DND-41 (cell line): ENCODE results near the gene KIAA1958.

Source experiments
- ATAC-seq: fragments of 200-7000 bp; cut with Tn5 transposase; 3 replicates; pipeline ENCODE4 v1.9.1; 2021; ENCODE audit warnings: low read depth; ENCODE audit not compliant: insufficient read depth
- DNase-seq: peaks from one replicate; pipeline ENCODE4 v3.0.0-alpha.2; 2020
- H2AFZ ChIP-seq: 2 replicates; pipeline ENCODE4 v1.6.0; 2012; ENCODE audit warnings: low read depth, low read length
- H3K27ac ChIP-seq: 2 replicates; pipeline ENCODE4 v1.5.1; 2012; ENCODE audit warnings: low read length, inconsistent platforms
- H3K27me3 ChIP-seq: fragments of 200-600 bp; sonication (generic); 2 replicates; pipeline ENCODE4 v1.6.0; 2012; ENCODE audit warnings: low read length, mild to moderate bottlenecking, inconsistent platforms; ENCODE audit not compliant: insufficient read depth, poor library complexity
- H3K36me3 ChIP-seq: 2 replicates; pipeline ENCODE4 v1.5.1; 2012; ENCODE audit warnings: low read length, inconsistent platforms; ENCODE audit not compliant: insufficient read depth
- H3K4me1 ChIP-seq: 2 replicates; pipeline ENCODE4 v1.5.1; 2012; ENCODE audit warnings: mild to moderate bottlenecking, low read length; ENCODE audit not compliant: insufficient read depth
- H3K4me2 ChIP-seq: 2 replicates; pipeline ENCODE4 v1.6.0; 2012; ENCODE audit warnings: mild to moderate bottlenecking, moderate library complexity, low read length, inconsistent platforms; ENCODE audit not compliant: insufficient read depth
- H3K4me3 ChIP-seq, 2 experiments: fragments of 200-600 bp in 1 of 2; shearing (Covaris generic) in 1 of 2; 2 replicates each; pipeline ENCODE4 v1.5.1; 2012 to 2016; ENCODE audit warnings: inconsistent platforms in 2 of 2, low read length in 2 of 2, mild to moderate bottlenecking in 2 of 2, low read depth in 1 of 2, moderate library complexity in 1 of 2
- H3K79me2 ChIP-seq: 2 replicates; pipeline ENCODE4 v1.6.0; 2012; ENCODE audit warnings: low read length, inconsistent platforms; ENCODE audit not compliant: insufficient read depth
- H3K9ac ChIP-seq: 2 replicates; pipeline ENCODE4 v1.6.0; 2012; ENCODE audit warnings: low read depth, mild to moderate bottlenecking, inconsistent platforms, low read length, moderate library complexity
- H3K9me3 ChIP-seq: 2 replicates; pipeline ENCODE4 v1.5.1; 2012; ENCODE audit warnings: low read length, moderate library complexity, mild to moderate bottlenecking, inconsistent platforms; ENCODE audit not compliant: insufficient read depth, severe bottlenecking
- H4K20me1 ChIP-seq: 2 replicates; pipeline ENCODE4 v1.6.0; 2012; ENCODE audit warnings: low read length; ENCODE audit not compliant: insufficient read depth
- CTCF ChIP-seq: IDR thresholded peaks from 2 replicates; pipeline ENCODE4 v1.5.1; 2012; ENCODE audit warnings: borderline replicate concordance, low read length, moderate library complexity, mild to moderate bottlenecking; ENCODE audit not compliant: poor library complexity, severe bottlenecking; ENCODE audit errors: extremely low read depth
- EZH2 ChIP-seq: IDR thresholded peaks from 3 replicates; pipeline ENCODE4 v1.6.1; 2012; ENCODE audit warnings: borderline replicate concordance, low read depth, mild to moderate bottlenecking, moderate library complexity, low read length, inconsistent platforms; ENCODE audit not compliant: severe bottlenecking

KIAA1958 gene

GRCh38 chr9:112553256-112553826 is 66.7 kb downstream of the KIAA1958 start:
- Histone ChIP-seq H3K9me3 (no peaks in the 10 kb centered on the region), H3K4me1 (no peaks in the 10 kb centered on the region), H4K20me1 (peaks cover 30% of the 10 kb centered on the region), H3K27ac (no peak overlapping the region), H3K27me3 (no peaks in the 10 kb centered on the region), H2AFZ (no peak overlapping the region), H3K36me3 (no peaks in the 10 kb centered on the region; the same call in 1 of the 2 replicates), H3K79me2 (peaks cover 73% of the 10 kb centered on the region), H3K9ac (no peak overlapping the region), H3K4me2 (no peak overlapping the region), H3K4me3 (no peak overlapping the region)
- ATAC-seq (no peak), DNase-seq (no peak)
- TF ChIP-seq EZH2 (no peak), CTCF (no peak)

- TF ChIP-seq EZH2: no peak
- TF ChIP-seq CTCF: no peak
- no peaks in the 10 kb centered on the region for H3K4me1 ChIP-seq
- no peak overlapping the region for H2AFZ ChIP-seq
- no peak overlapping the region for H3K4me2 ChIP-seq
- DNase-seq: no peak
- peaks cover 74% of the 10 kb centered on the region for H3K79me2 ChIP-seq
- no peaks in the 10 kb centered on the region for H3K27me3 ChIP-seq
- H3K36me3 ChIP-seq: no peaks in the 10 kb centered on the region; the same call in 1 of the 2 replicates
- H3K27ac ChIP-seq: no peak overlapping the region
- H3K9ac ChIP-seq: no peak overlapping the region
- no peaks in the 10 kb centered on the region for H3K9me3 ChIP-seq
- no peak overlapping the region for H3K4me3 ChIP-seq
- peaks cover 35% of the 10 kb centered on the region for H4K20me1 ChIP-seq
- no peak for ATAC-seq
Observed at GRCh38 chr9:112554516-112554915, 67.9 kb downstream of the KIAA1958 start.

GRCh38 chr9:112555101-112555643 is 68.5 kb downstream of the KIAA1958 start:
- Histone ChIP-seq H3K4me2 (no peak overlapping the region), H3K9ac (no peak overlapping the region)

More at GRCh38 chr9:112555101-112555643, 68.5 kb downstream of the KIAA1958 start:
- Histone ChIP-seq H2AFZ (no peak overlapping the region), H3K27ac (no peak overlapping the region), H3K27me3 (no peaks in the 10 kb centered on the region), H3K4me3 (no peak overlapping the region), H3K36me3 (no peaks in the 10 kb centered on the region; the same call in 1 of the 2 replicates), H3K79me2 (peaks cover 71% of the 10 kb centered on the region), H3K4me1 (no peaks in the 10 kb centered on the region), H3K9me3 (no peaks in the 10 kb centered on the region), H4K20me1 (peaks cover 30% of the 10 kb centered on the region)
- ATAC-seq (no peak), DNase-seq (no peak)
- TF ChIP-seq CTCF (no peak), EZH2 (no peak)
